ENCODE measurements around the gene SLC15A2. TPM values are rescaled to one million over a fixed set of nuclear protein-coding genes. Genes with fewer than 3 reads are reported as not detected.

The SLC15A2 gene
- total RNA-seq, 4 donors from 2014 or later = 1.3 to 3.7 (median 2.1) TPM

- no peak for TF ChIP-seq CTCF (IDR thresholded peaks at IDR 0.05; ENCODE audit: low read depth)
Measured at GRCh38 chr3:121975702-121976302, 81.6 kb downstream of the SLC15A2 start.

DNA sequence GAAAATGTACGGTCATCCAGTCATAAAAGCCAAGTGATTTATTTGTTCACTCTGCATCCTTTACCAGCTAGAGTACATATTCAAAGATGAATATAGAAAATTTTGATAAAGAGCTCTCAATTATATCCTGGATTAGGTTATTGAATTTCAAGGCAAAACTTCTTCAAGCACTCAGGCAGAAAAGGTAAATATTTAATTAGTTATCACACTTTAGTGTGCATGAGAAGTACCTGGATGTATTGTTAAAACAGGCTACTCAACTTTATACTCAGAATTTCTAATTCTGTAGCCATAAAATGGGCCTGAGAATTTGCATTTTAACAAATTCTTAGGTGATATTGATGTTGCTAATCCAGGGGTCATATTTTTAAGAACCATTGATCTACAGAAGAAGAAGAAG lies 82.5 kb downstream of the SLC15A2 start:
- no peak for TF ChIP-seq CTCF (IDR thresholded peaks at IDR 0.05; ENCODE audit: low read depth)

DNA sequence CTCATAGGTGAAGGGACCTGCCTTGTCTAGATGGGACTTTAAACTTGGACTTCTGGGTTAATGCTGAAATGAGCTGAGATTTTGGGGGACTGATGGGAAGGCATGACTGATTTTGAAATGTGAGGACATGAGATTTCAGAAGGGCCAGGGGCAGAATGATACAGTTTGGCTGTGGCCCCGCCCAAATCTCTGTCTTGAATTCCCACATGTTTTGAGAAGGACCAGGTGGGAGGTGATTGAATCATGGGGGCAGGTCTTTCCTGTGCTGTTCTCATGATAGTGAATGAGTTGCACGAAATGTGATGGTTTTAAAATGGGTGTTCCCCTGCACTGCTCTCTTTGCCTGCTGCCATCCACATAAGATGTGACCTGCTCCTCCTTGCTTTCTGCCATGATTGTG lies 85.0 kb downstream of the SLC15A2 start:
- no peak for TF ChIP-seq CTCF (IDR thresholded peaks at IDR 0.05; ENCODE audit: low read depth)

DNA sequence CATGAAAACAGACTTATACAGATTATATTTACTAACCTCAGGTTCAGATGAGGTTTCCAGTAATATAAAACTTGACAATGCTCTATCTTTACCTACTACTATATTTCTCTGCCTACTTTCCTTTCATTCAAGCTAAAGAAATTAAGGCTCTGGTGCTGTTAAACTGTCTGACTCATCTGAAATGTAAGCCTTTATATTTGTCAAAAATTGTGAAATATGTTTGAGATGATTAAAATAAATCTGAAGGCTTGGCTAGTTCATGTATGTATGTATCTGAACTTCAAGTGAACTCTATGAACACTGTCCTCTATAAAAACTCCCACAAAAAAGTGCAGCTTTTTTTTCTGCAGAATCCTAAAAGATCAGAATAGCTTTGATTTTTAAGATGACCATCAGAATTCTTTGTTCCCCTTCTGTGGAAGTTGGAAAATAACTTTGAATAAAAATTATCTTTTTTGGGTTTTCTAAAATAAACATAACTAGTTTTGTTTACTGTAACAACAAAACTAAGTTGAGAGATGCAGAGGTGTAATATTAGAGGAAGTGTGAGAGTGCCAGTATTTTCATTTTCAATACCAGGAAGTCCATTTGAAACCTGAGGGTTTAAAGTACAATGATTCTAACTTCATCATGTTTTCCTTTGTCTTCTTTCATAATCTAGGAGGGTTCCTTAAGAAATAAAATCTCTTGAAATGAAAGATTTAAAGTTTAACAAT lies 85.7 kb downstream of the SLC15A2 start:
- TF ChIP-seq CTCF (IDR thresholded peaks at IDR 0.05; ENCODE audit: low read depth) = no peak

- TF ChIP-seq CTCF (IDR thresholded peaks at IDR 0.05; ENCODE audit: low read depth) = no peak
Measured at GRCh38 chr3:121980450-121980796, 86.2 kb downstream of the SLC15A2 start.

GRCh38 chr3:121981473-121981872 lies 87.3 kb downstream of the SLC15A2 start:
- TF ChIP-seq CTCF (IDR thresholded peaks at IDR 0.05; ENCODE audit: low read depth) = no peak

DNA sequence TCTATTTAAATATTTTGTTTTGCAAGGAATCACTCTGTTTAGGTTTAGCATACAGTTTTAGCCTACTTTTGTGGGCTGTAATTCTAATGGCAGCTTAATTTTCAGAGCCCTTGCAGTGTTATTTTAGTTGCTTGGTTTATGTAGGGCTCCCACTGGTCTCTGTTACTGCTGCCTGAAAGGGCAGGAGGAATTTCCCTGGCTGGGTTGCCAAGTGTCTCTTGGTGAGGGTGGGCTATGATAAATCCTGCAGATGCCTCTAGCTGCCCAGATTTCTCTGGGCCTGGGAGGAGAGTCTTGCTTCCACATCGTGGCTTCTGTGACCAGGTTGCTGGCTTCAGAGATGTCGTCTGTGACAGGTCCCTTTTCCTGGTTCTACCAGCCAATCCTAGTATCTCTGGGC lies 91.6 kb downstream of the SLC15A2 start:
- no peak for TF ChIP-seq CTCF (IDR thresholded peaks at IDR 0.05; ENCODE audit: low read depth)

Measured in subcutaneous adipose tissue (tissue), 4 donors.